ENCODE measurements around the gene KRT15. TPM values are rescaled to one million over a fixed set of nuclear protein-coding genes. Genes with fewer than 3 reads are reported as not detected.

Gene KRT15
- total RNA-seq, 1 donor from 2014 or later = 0.79 TPM

DNA sequence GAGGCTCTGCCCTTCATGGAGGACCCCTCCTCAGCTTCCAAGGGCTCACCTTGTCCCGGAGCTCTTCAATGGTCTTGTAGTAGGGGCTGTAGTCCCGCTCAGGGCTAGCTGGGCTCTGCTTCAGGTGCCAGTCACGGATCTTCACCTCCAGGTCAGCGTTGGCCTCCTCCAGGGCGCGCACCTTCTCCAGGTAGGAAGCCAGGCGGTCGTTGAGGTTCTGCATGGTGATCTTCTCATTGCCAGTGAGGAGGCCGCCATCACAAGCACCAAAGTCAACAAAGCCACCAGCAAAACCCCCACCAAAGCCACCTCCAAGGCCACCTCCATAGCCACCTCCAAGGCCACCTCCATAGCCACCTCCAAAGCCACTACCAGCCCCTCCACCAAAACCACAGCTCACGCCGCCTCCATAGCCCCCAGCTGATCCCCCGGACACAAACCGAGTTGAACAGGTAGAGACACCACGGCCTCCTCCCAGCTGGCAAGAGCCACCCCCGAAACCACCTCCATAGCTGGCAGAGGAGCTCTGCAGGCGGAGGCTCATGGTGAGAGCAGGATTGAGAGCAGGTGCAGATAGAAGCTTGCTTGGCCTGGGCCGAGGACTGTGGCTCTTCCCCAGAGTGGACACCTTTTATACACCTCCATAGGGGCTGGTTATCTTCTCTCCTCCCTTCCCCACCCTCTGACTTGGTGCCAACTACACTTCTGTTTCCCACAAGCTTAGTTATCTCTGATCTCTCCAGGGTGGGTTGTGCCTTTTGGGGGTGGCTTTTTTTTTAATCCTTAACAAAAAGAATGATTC lies 13.5 kb downstream of the KRT15 start, which contains the start of gene KRT13:
TSS of gene KRT13 (minus strand) at position 606 of the 802 bp plus-strand sequence. CDS start at position 544, 62 bp downstream.
- Mint-ChIP-seq H3K9me3 (ENCODE audit: unreplicated experiment) (no peaks in the 10 kb centered on the region), H3K27me3 (ENCODE audit: low read depth, unreplicated experiment) (peaks cover 26% of the 10 kb centered on the region), H3K27ac (ENCODE audit: unreplicated experiment) (no peak within 1 kb of the TSS), H3K4me1 (ENCODE audit: low read depth, unreplicated experiment) (peaks cover under 1% of the 10 kb centered on the region), H3K36me3 (ENCODE audit: low read depth, unreplicated experiment) (peaks cover 2% of the 10 kb centered on the region), H3K4me3 (ENCODE audit: unreplicated experiment) (no peak within 1 kb of the TSS)
- H2AFZ ChIP-seq (ENCODE audit: low read depth, low read length) = no peak within 1 kb of the TSS
- H4K20me1 ChIP-seq (ENCODE audit: insufficient read depth, low read length) = no peaks in the 10 kb centered on the region
- DNase-seq (ENCODE audit: low read depth) (no peak), FAIRE-seq (no peak)
- peaks cover 3% of the 10 kb centered on the region for H3K4me1 ChIP-seq (ENCODE audit: insufficient read depth, low read length)
- H3K36me3 ChIP-seq (ENCODE audit: insufficient read depth, low read length) = no peaks in the 10 kb centered on the region
- H3K79me2 ChIP-seq (ENCODE audit: insufficient read depth, low read length) = no peaks in the 10 kb centered on the region
- H3K27me3 ChIP-seq (ENCODE audit: insufficient read depth, low read length) = no peaks in the 10 kb centered on the region
- no peak within 1 kb of the TSS for H3K9ac ChIP-seq (ENCODE audit: low read length)
- no peak within 1 kb of the TSS for H3K4me2 ChIP-seq (ENCODE audit: low read length)
- no peak within 1 kb of the TSS for H3K27ac ChIP-seq (ENCODE audit: low read depth, low read length)
- no peaks in the 10 kb centered on the region for H3K9me3 ChIP-seq (ENCODE audit: insufficient read depth, low read depth, low read length)
- H3K4me3 ChIP-seq (ENCODE audit: insufficient read depth, low read depth, low read length) = no peak within 1 kb of the TSS
- TF ChIP-seq, protein P1, sequence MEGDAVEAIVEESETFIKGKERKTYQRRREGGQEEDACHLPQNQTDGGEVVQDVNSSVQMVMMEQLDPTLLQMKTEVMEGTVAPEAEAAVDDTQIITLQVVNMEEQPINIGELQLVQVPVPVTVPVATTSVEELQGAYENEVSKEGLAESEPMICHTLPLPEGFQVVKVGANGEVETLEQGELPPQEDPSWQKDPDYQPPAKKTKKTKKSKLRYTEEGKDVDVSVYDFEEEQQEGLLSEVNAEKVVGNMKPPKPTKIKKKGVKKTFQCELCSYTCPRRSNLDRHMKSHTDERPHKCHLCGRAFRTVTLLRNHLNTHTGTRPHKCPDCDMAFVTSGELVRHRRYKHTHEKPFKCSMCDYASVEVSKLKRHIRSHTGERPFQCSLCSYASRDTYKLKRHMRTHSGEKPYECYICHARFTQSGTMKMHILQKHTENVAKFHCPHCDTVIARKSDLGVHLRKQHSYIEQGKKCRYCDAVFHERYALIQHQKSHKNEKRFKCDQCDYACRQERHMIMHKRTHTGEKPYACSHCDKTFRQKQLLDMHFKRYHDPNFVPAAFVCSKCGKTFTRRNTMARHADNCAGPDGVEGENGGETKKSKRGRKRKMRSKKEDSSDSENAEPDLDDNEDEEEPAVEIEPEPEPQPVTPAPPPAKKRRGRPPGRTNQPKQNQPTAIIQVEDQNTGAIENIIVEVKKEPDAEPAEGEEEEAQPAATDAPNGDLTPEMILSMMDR (IDR thresholded peaks at IDR 0.05; ENCODE audit: insufficient read depth, low read depth, low read length) = no peak
- no peak for TF ChIP-seq EZH2 (IDR thresholded peaks at IDR 0.05; ENCODE audit: insufficient read depth, low read length)

DNA sequence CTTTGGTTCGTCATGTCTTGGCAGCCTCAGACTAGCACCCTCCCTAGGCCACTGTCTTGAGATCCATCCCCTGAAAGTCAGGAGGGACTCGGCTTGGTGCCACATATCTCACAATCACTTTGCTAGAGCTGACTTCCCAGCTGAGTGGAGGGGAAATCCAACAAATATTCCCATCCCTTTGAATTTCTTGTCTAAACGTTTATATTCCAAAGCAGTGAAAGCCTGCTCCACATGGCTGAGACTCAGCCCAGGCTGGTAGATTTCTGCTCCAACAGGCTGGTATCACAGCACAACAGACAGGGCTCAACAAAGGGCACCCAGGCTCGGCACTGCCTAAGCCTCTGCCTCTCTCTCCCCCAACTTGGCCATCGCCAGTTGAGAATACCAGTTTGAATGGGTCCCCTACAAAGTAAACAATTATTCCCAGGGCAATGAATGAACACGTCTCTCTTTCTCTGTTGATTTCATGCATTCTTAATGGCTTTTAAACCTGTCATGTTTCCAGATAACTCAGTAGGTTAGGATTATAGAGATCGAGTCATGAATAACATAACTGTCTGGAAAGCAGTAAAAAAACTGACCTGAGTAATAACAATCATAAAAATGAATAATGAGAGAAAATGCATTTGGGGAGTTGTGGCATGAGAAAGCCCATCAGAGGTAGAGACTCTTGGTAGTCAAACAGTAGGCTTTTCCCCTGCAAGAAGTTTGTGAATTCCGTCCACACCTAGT lies 14.3 kb downstream of the KRT15 start:
- Histone ChIP-seq H3K79me2 (ENCODE audit: insufficient read depth, low read length) (no peaks in the 10 kb centered on the region), H3K9ac (ENCODE audit: low read length) (no peak overlapping the region), H3K27me3 (ENCODE audit: insufficient read depth, low read length) (no peaks in the 10 kb centered on the region), H4K20me1 (ENCODE audit: insufficient read depth, low read length) (no peaks in the 10 kb centered on the region), H3K36me3 (ENCODE audit: insufficient read depth, low read length) (no peaks in the 10 kb centered on the region), H3K4me2 (ENCODE audit: low read length) (no peak overlapping the region), H3K4me3 (ENCODE audit: insufficient read depth, low read depth, low read length) (no peak overlapping the region), H3K9me3 (ENCODE audit: insufficient read depth, low read depth, low read length) (no peaks in the 10 kb centered on the region), H2AFZ (ENCODE audit: low read depth, low read length) (no peak overlapping the region), H3K27ac (ENCODE audit: low read depth, low read length) (no peak overlapping the region), H3K4me1 (ENCODE audit: insufficient read depth, low read length) (peaks cover 11% of the 10 kb centered on the region)
- Mint-ChIP-seq H3K9me3 (ENCODE audit: unreplicated experiment) (peaks cover 1% of the 10 kb centered on the region), H3K4me3 (ENCODE audit: unreplicated experiment) (no peak overlapping the region), H3K27ac (ENCODE audit: unreplicated experiment) (no peak overlapping the region), H3K4me1 (ENCODE audit: low read depth, unreplicated experiment) (peaks cover 6% of the 10 kb centered on the region), H3K36me3 (ENCODE audit: low read depth, unreplicated experiment) (peaks cover 2% of the 10 kb centered on the region), H3K27me3 (ENCODE audit: low read depth, unreplicated experiment) (peaks cover 24% of the 10 kb centered on the region)
- no peak for TF ChIP-seq EZH2 (IDR thresholded peaks at IDR 0.05; ENCODE audit: insufficient read depth, low read length)
- TF ChIP-seq, protein P1 (IDR thresholded peaks at IDR 0.05; ENCODE audit: insufficient read depth, low read depth, low read length) = no peak
- no peak for DNase-seq (ENCODE audit: low read depth)
- FAIRE-seq = no peak

All from astrocyte (in vitro differentiated cells and primary cell).